Keratinocyte (primary cell): ENCODE measurements around the gene BOK. TPM values are rescaled to one million over a fixed set of nuclear protein-coding genes. Genes with fewer than 3 reads are reported as not detected.

Experiments
- DNase-seq: peaks from one replicate; pipeline ENCODE4 v3.0.0-alpha.2; 2011; ENCODE audit warnings: low read depth, missing footprints, low spot score
- FAIRE-seq: peaks from 2 replicates; lab custom pipeline; 2011; peaks lifted over from hg19 to GRCh38; lab: Jason Lieb, UNC
- H2AFZ ChIP-seq: 2 replicates; pipeline ENCODE4 v1.6.0; 2012; ENCODE audit warnings: low read length, control low read depth, inconsistent platforms; ENCODE audit not compliant: control insufficient read depth
- H3K27ac ChIP-seq: 2 replicates; pipeline ENCODE4 v1.5.1; 2011; ENCODE audit warnings: low read length; ENCODE audit not compliant: control insufficient read depth, insufficient read depth
- H3K27me3 ChIP-seq: 3 replicates; pipeline ENCODE4 v1.6.0; 2011; ENCODE audit warnings: low read length; ENCODE audit not compliant: control insufficient read depth, insufficient read depth; ENCODE audit errors: extremely low read depth
- H3K36me3 ChIP-seq, 2 experiments: 2 replicates in 1 of 2; 3 replicates in 1 of 2; pipeline ENCODE4 v1.5.1; 2011; ENCODE audit warnings: low read length in 2 of 2, mild to moderate bottlenecking in 1 of 2; ENCODE audit not compliant: control insufficient read depth in 2 of 2, insufficient read depth in 2 of 2; ENCODE audit errors: extremely low read depth in 1 of 2
- H3K4me1 ChIP-seq: 3 replicates; pipeline ENCODE4 v1.5.1; 2011; ENCODE audit warnings: low read length; ENCODE audit not compliant: control insufficient read depth, insufficient read depth; ENCODE audit errors: extremely low read depth
- H3K4me2 ChIP-seq: 3 replicates; pipeline ENCODE4 v1.6.0; 2011; ENCODE audit warnings: low read depth, low read length; ENCODE audit not compliant: control insufficient read depth, insufficient read depth; ENCODE audit errors: extremely low read depth
- H3K4me3 ChIP-seq, 3 experiments: fragments of 200-600 bp in 1 of 3; sonication (generic) in 1 of 3; 2 replicates in 2 of 3; 3 replicates in 1 of 3; pipeline ENCODE4 v1.5.1; 2011 to 2016; ENCODE audit warnings: low read length in 3 of 3, mild to moderate bottlenecking in 3 of 3, control low read depth in 2 of 3, inconsistent platforms in 1 of 3, low read depth in 1 of 3, mixed read lengths in 1 of 3, mixed run types in 1 of 3, moderate library complexity in 1 of 3; ENCODE audit not compliant: control insufficient read depth in 2 of 3, insufficient read depth in 2 of 3; ENCODE audit errors: extremely low read depth in 1 of 3
- H3K79me2 ChIP-seq: 2 replicates; pipeline ENCODE4 v1.6.0; 2012; ENCODE audit warnings: low read length; ENCODE audit not compliant: control insufficient read depth, insufficient read depth
- H3K9ac ChIP-seq: 3 replicates; pipeline ENCODE4 v1.6.0; 2011; ENCODE audit warnings: low read length; ENCODE audit not compliant: control insufficient read depth, insufficient read depth; ENCODE audit errors: extremely low read depth
- H3K9me1 ChIP-seq: 3 replicates; pipeline ENCODE4 v1.6.0; 2011; ENCODE audit warnings: low read length; ENCODE audit not compliant: control insufficient read depth, insufficient read depth; ENCODE audit errors: extremely low read depth
- H3K9me3 ChIP-seq: 2 replicates; pipeline ENCODE4 v1.5.1; 2012; ENCODE audit warnings: low read depth, low read length; ENCODE audit not compliant: control insufficient read depth
- H4K20me1 ChIP-seq: 3 replicates; pipeline ENCODE4 v1.6.0; 2011; ENCODE audit warnings: low read length; ENCODE audit not compliant: control insufficient read depth, insufficient read depth; ENCODE audit errors: extremely low read depth
- CTCF ChIP-seq, 3 experiments: IDR thresholded peaks in 1 of 3; conservative IDR thresholded peaks in 1 of 3; optimal IDR thresholded peaks in 1 of 3; 2 replicates in 2 of 3; 3 replicates in 1 of 3; pipeline versions ENCODE3 to v1.5.1; 2011; ENCODE audit warnings: low read length in 3 of 3, mild to moderate bottlenecking in 3 of 3, moderate library complexity in 2 of 3, control low read depth in 1 of 3, inconsistent platforms in 1 of 3; ENCODE audit not compliant: insufficient read depth in 2 of 3; ENCODE audit errors: extremely low read depth in 1 of 3
- EZH2 ChIP-seq: IDR thresholded peaks from one replicate; pipeline ENCODE4 v1.6.1; 2012; ENCODE audit warnings: inconsistent platforms, mild to moderate bottlenecking, low read length, moderate library complexity
- dilution Hi-C: fragments of 300-500 bp; cut with MboI; formaldehyde crosslinking; loops from one replicate; pipeline ENCODE4 v1.7.0; 2020; ENCODE audit warnings: low sequenced_read_pairs; ENCODE audit not compliant: extremely low pct_ligation_motif_present
- polyA plus RNA-seq, 5 experiments: library from polyadenylated mRNA; depleted of rRNA in 3 of 5; stranded (reverse) in 3 of 5; stranded (forward) in 1 of 5; unstranded in 1 of 5; fragments of >200 nt; gene quantifications; 1 replicate in 1 of 5; 2 replicates in 3 of 5; 3 replicates in 1 of 5; pipeline versions ENCODE4 v1.2.1 to v1.2.3, GENCODE V29; 2011 to 2012; ENCODE audit warnings: missing spikeins in 2 of 5, low read depth in 1 of 5, low replicate concordance in 1 of 5

BOK gene
- polyA plus RNA-seq, 1 donor (not counting 4 experiments of a cell fraction or from before 2014, with no cell fraction given) = 15.4 TPM

GRCh38 chr2:241559323-241560161, 997 bp downstream of the BOK start:
- DNase-seq = no peak
- H3K4me3 ChIP-seq = peak overlapping the region; percentile 55 to 79 (median 78)
- H2AFZ ChIP-seq = peak overlapping the region; percentile 49
- peaks cover 48% of the 10 kb centered on the region for H3K79me2 ChIP-seq
- H3K9me3 ChIP-seq = no peaks in the 10 kb centered on the region
- dilution Hi-C loops = no loop called here
- peaks cover 10% of the 10 kb centered on the region for H4K20me1 ChIP-seq
- H3K9ac ChIP-seq = peak overlapping the region; percentile 77
- peak overlapping the region; percentile 72 for H3K4me2 ChIP-seq
- FAIRE-seq = no peak
- H3K27ac ChIP-seq = peak overlapping the region; percentile 36
- H3K36me3 ChIP-seq = peaks cover 5 to 10% of the 10 kb centered on the region in 2 experiments
- no peaks in the 10 kb centered on the region for H3K27me3 ChIP-seq
- H3K4me1 ChIP-seq = peaks cover 40% of the 10 kb centered on the region
- no peaks in the 10 kb centered on the region for H3K9me1 ChIP-seq
- no peak for TF ChIP-seq CTCF (optimal IDR thresholded peaks at IDR 0.05 in 1 of 3, IDR thresholded peaks at IDR 0.05 in 1 of 3, conservative IDR thresholded peaks at IDR 0.05 in 1 of 3; ENCODE audit: extremely low read depth in 1 of 3, insufficient read depth in 2 of 3, low read length in 3 of 3)
- no peak for TF ChIP-seq EZH2

GRCh38 chr2:241560162-241560882, 1.8 kb downstream of the BOK start:
- Histone ChIP-seq H3K4me2 (peak overlapping the region; percentile 72), H2AFZ (no peak overlapping the region), H3K27me3 (no peaks in the 10 kb centered on the region), H3K9me3 (no peaks in the 10 kb centered on the region), H3K36me3 (peaks cover 5 to 10% of the 10 kb centered on the region in 2 experiments), H3K4me3 (peak overlapping the region; percentile 55 to 79 (median 78)), H3K9ac (peak overlapping the region; percentile 77), H3K9me1 (no peaks in the 10 kb centered on the region), H3K79me2 (peaks cover 54% of the 10 kb centered on the region), H4K20me1 (peaks cover 10% of the 10 kb centered on the region), H3K4me1 (peaks cover 40% of the 10 kb centered on the region), H3K27ac (no peak overlapping the region)
- no peak for TF ChIP-seq EZH2
- no peak for TF ChIP-seq CTCF (optimal IDR thresholded peaks at IDR 0.05 in 1 of 3, IDR thresholded peaks at IDR 0.05 in 1 of 3, conservative IDR thresholded peaks at IDR 0.05 in 1 of 3; ENCODE audit: extremely low read depth in 1 of 3, insufficient read depth in 2 of 3, low read length in 3 of 3)
- FAIRE-seq (no peak), DNase-seq (no peak)
- dilution Hi-C loops = no loop called here
